GM10248 (cell line): Measurements from ENCODE around the gene TCTA.

Experiments used
- CTCF ChIA-PET: fragments of 300-600 bp; sonication (Branson Sonifier 250); formaldehyde crosslinking; extraction: SDS; loops from one replicate; lab custom pipeline; 2021; ENCODE audit warnings: antibody characterized with exemption; lab: Yijun Ruan, JAX
- POLR2A ChIA-PET: fragments of 350-650 bp; sonication (Branson Sonifier 250); formaldehyde crosslinking; extraction: SDS; loops from one replicate; lab custom pipeline; 2020; ENCODE audit warnings: antibody characterized with exemption; lab: Yijun Ruan, JAX
- DNase-seq: peaks from one replicate; pipeline ENCODE4 v3.0.0; 2012; ENCODE audit errors: extremely low spot score
- CTCF ChIP-seq: IDR thresholded peaks from 2 replicates; pipeline ENCODE4 v1.5.1; 2012; ENCODE audit warnings: mild to moderate bottlenecking, low read depth; ENCODE audit errors: extremely low read depth, missing control alignments, control extremely low read depth

TCTA gene

GRCh38 chr3:49413338-49413734 is 1.1 kb downstream of the TCTA start:
- ChIA-PET POLR2A (interaction anchor here (0.6 to 2.8 kb wide), 3 partner anchors 9 to 871 kb away, joined by 3 to 26 read pairs (median 12); partner anchors contain the start of genes AMT and USP4), CTCF (interaction anchor here (0.9 to 3.8 kb wide), 4 partner anchors 9 to 74 kb away, joined by 3 to 15 read pairs (median 7); partner anchors contain the start of genes AMT and USP4)
- no peak for TF ChIP-seq CTCF
- DNase-seq: no peak

- ChIA-PET POLR2A (no interaction called here), CTCF (interaction anchor here (3.8 kb wide), 1 partner anchor 75 kb away, joined by 15 read pairs; the partner anchor contains the start of gene USP4)
- DNase-seq: no peak
- TF ChIP-seq CTCF: no peak
Measured at GRCh38 chr3:49414753-49415152, 2.5 kb downstream of the TCTA start.

GRCh38 chr3:49415931-49416601 is 3.8 kb downstream of the TCTA start:
- no peak for TF ChIP-seq CTCF
- ChIA-PET POLR2A (interaction anchor here (0.8 to 0.9 kb wide), 2 partner anchors 12 to 704 kb away, joined by 3 read pairs; no protein-coding TSS in a partner anchor), CTCF (interaction anchor here (0.9 to 2.1 kb wide), 6 partner anchors 10 to 245 kb away, joined by 3 to 17 read pairs (median 4); partner anchors contain the start of genes DAG1, KLHDC8B and NICN1)
- DNase-seq: peak; percentile 53

GRCh38 chr3:49416867-49417266 is 4.6 kb downstream of the TCTA start:
- no peak for TF ChIP-seq CTCF
- CTCF ChIA-PET: interaction anchor here (2.1 kb wide), 1 partner anchor 32 kb away, joined by 17 read pairs; no protein-coding TSS in a partner anchor
- POLR2A ChIA-PET: interaction anchor here (0.9 kb wide), 1 partner anchor 13 kb away, joined by 3 read pairs; no protein-coding TSS in a partner anchor
- DNase-seq: no peak

GRCh38 chr3:49417516-49418120 is 5.4 kb downstream of the TCTA start:
- TF ChIP-seq CTCF: no peak
- POLR2A ChIA-PET: no interaction called here
- no peak for DNase-seq
- CTCF ChIA-PET: no interaction called here

GRCh38 chr3:49421890-49422378 is 9.7 kb downstream of the TCTA start:
- ChIA-PET CTCF (interaction anchor here (0.9 to 2.0 kb wide), 6 partner anchors 9 to 316 kb away, joined by 3 to 11 read pairs (median 4); partner anchors contain the start of genes RHOA, TCTA and USP4), POLR2A (interaction anchor here (2.5 kb wide), 1 partner anchor 10 kb away, joined by 12 read pairs; the partner anchor contains the start of genes RHOA and TCTA)
- no peak for DNase-seq
- no peak for TF ChIP-seq CTCF
